ENCODE measurements around the gene CCDC60. TPM values are rescaled to one million over a fixed set of nuclear protein-coding genes. Genes with fewer than 3 reads are reported as not detected.
A peak's percentile ranks its signal among the peaks of the same experiment; 100 is the strongest.

Gene CCDC60
- total RNA-seq, 1 experiment from 2014 or later = not detected

GRCh38 chr12:119501052-119501451, 166.5 kb downstream of the CCDC60 start (continued):
- TF ChIP-seq REST (IDR thresholded peaks at IDR 0.05; ENCODE audit: low read depth) (no peak), FOSL1 (IDR thresholded peaks at IDR 0.05; ENCODE audit: low read depth) (no peak), EGR1 (IDR thresholded peaks at IDR 0.05; ENCODE audit: low read depth) (no peak), EZH2 (IDR thresholded peaks at IDR 0.05) (no peak), POLR2AphosphoS5 (IDR thresholded peaks at IDR 0.05; ENCODE audit: low read depth, low read length) (no peak), RAD21 (IDR thresholded peaks at IDR 0.05; ENCODE audit: low read depth) (no peak), CEBPB (IDR thresholded peaks at IDR 0.05; ENCODE audit: low read depth) (no peak)

GRCh38 chr12:119505001-119505400, 170.5 kb downstream of the CCDC60 start:
- BruUV-seq (replicated peaks) = no TSS peak
- no peaks in the 10 kb centered on the region for H3K36me3 ChIP-seq (ENCODE audit: control insufficient read depth in 1 of 2, insufficient read depth in 2 of 2, low read length in 2 of 2)
- no peaks in the 10 kb centered on the region for H3K79me2 ChIP-seq (ENCODE audit: insufficient read depth, low read length)
- peaks cover 2 to 17% of the 10 kb centered on the region in 2 experiments; a peak in 2 of 4 replicates for H3K4me1 ChIP-seq (ENCODE audit: control insufficient read depth in 1 of 2, insufficient read depth in 2 of 2, low read length in 2 of 2)
- TF ChIP-seq CEBPB (IDR thresholded peaks at IDR 0.05; ENCODE audit: low read depth) (no peak), SP1 (IDR thresholded peaks at IDR 0.05; ENCODE audit: low read depth) (peak; percentile 33; the same call in 1 of the 2 replicates), FOSL1 (IDR thresholded peaks at IDR 0.05; ENCODE audit: low read depth) (peak; percentile 68), JUND (IDR thresholded peaks at IDR 0.05) (0 out of 2 replicates have a peak, but pooled peaks have one; percentile 32)
- RAD21 ChIA-PET (ENCODE audit: low non-redundant PET in 1 of 2, low total read pairs in 2 of 2, uncharacterized antibody in 2 of 2, unreplicated experiment in 2 of 2) = no interaction called here
- no peak overlapping the region for H3K9ac ChIP-seq (ENCODE audit: low read length)
- peak; percentile 32 for DNase-seq (ENCODE audit: low read depth, low spot score)
- CTCF ChIA-PET = no interaction called here
- H3K27me3 ChIP-seq (ENCODE audit: insufficient read depth, low read length) = 0 out of 2 replicates have a peak, but pooled peaks cover 7% of the 10 kb centered on the region
- H3K4me2 ChIP-seq (ENCODE audit: low read length) = peak overlapping the region; percentile 56
- H3K9me3 ChIP-seq (ENCODE audit: control insufficient read depth in 1 of 2, insufficient read depth in 1 of 2, low read depth in 1 of 2, low read length in 2 of 2) = no peaks in the 10 kb centered on the region
- peak; percentile 81 for ATAC-seq
- H4K20me1 ChIP-seq (ENCODE audit: insufficient read depth) = no peaks in the 10 kb centered on the region
- POLR2A ChIA-PET = no interaction called here
- H3K4me3 ChIP-seq (replicated peaks in 1 of 2; ENCODE audit: low read depth in 1 of 2, low read length in 2 of 2) = no peak overlapping the region
- no peaks in the 10 kb centered on the region for H3K9me2 ChIP-seq (ENCODE audit: insufficient read depth)
- peak overlapping the region; percentile 31 for H2AFZ ChIP-seq (ENCODE audit: low read depth, low read length, poor library complexity, severe bottlenecking)
- intact Hi-C loops (cut with micrococcal nuclease) = loop anchor here (10.0 kb wide), 1 partner anchor 140 kb away; no protein-coding TSS in a partner anchor
- H3K27ac ChIP-seq (ENCODE audit: low read depth, low read length) = no peak overlapping the region

Measured in HCT116 (cell line).